Subcutaneous abdominal adipose tissue (tissue), 5 donors: ENCODE results near the gene OSBPL7.

Experiments used
- H3K27ac ChIP-seq: one replicate; pipeline ENCODE4 v1.7.0; 2013; ENCODE audit warnings: low read depth, mild to moderate bottlenecking, inconsistent platforms, low read length, moderate library complexity
- H3K27me3 ChIP-seq, 5 donors: one replicate each; pipeline ENCODE4 v1.7.0; 2013; ENCODE audit warnings: low read length in 5 of 5, inconsistent platforms in 1 of 5; ENCODE audit not compliant: control insufficient read depth in 5 of 5, insufficient read depth in 4 of 5
- H3K36me3 ChIP-seq, 5 donors: one replicate each; pipeline ENCODE4 v1.7.0; 2013; ENCODE audit warnings: low read length in 5 of 5; ENCODE audit not compliant: control insufficient read depth in 5 of 5, insufficient read depth in 5 of 5
- H3K4me1 ChIP-seq, 5 donors: one replicate each; pipeline ENCODE4 v1.7.0; 2013; ENCODE audit warnings: low read length in 5 of 5, mild to moderate bottlenecking in 3 of 5, moderate library complexity in 1 of 5; ENCODE audit not compliant: control insufficient read depth in 5 of 5, insufficient read depth in 5 of 5
- H3K4me3 ChIP-seq, 5 donors: one replicate each; pipeline ENCODE4 v1.7.0; 2013; ENCODE audit warnings: low read length in 5 of 5, low read depth in 1 of 5
- H3K9ac ChIP-seq, 5 donors: one replicate each; pipeline ENCODE4 v1.7.0; 2013; ENCODE audit warnings: low read length in 5 of 5, mild to moderate bottlenecking in 4 of 5, moderate library complexity in 3 of 5
- H3K9me3 ChIP-seq, 5 donors: one replicate each; pipeline ENCODE4 v1.7.0; 2013; ENCODE audit warnings: low read length in 5 of 5; ENCODE audit not compliant: control insufficient read depth in 5 of 5
- donor health status: healthy.
- donor health status: healthy.
- donor health status: healthy.
- donor health status: healthy.
- donor health status: healthy.

The OSBPL7 gene

DNA sequence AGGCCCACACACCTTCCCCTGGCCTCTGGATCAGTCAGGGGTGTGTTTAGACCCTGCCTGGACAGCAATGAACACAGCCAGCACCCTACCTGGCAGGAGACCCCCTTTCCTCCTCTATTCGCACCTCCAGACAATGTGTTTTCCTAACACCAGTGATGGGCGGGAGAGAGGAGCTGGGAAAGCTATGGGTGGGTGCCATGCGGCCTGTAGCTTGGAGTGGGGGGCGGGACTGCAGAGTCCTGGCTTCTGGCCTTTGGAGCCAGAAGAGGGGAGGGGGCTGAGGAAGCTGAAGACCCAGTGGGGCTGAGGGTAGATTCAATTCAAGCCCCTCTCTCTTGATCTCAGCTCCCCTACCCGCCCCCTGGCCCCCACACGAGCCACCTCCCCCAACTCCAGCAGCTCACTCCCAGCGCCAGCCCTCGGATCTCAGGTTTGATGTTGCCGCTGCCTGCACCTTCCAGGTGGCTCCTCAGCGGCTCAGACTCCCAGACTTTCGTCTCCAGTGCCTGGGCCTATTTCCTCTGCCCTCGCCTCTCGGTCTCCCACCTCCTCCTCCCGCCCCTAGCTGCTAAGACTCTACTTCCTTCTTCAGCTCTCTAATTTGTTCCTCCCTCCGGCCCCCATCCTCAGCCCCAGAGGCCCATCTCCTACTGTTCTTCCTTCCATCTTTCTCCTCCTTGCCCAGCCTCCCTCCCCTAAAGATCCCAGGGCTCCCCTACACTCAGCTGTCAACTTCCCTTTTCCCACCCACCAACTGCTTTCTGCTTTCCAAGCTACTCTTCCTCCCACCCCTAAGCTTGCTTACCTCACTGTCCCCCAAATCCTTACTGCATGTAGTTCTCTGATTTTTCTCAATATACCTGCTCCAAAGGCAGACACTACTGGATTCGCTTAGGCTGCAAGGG is 36.2 kb upstream of the OSBPL7 start:
- no peak overlapping the region for H3K9ac ChIP-seq
- H3K36me3 ChIP-seq, result no peaks in the 10 kb centered on the region
- H3K4me1 ChIP-seq, result peaks cover 0 to 15% (median 2%) of the 10 kb centered on the region in 5 donors
- no peaks in the 10 kb centered on the region for H3K9me3 ChIP-seq
- H3K27ac ChIP-seq, result no peak overlapping the region
- H3K27me3 ChIP-seq, result peaks cover 14 to 52% (median 32%) of the 10 kb centered on the region in 5 donors
- H3K4me3 ChIP-seq, result no peak overlapping the region

DNA sequence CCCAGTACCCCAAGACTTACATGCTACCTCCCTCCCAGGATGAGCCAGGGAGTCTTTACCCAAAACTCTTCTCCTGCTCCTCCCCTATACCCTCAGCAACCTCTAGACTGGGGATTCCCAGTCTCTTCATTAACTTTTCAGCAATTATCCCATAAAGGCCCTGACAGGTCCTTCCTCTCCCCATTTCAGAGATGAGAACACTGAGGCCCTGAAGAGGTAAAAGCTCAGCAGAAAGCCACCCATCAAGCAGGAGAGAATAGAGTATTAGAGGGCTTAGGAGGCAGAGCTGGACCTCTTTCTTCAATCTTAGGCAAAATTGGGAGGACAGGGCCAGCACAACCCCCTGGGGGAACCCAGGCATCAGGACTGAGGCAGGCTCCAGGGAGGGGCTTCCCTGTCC is 35.2 kb upstream of the OSBPL7 start:
- no peaks in the 10 kb centered on the region for H3K36me3 ChIP-seq
- peaks cover 23 to 62% (median 37%) of the 10 kb centered on the region in 5 donors for H3K27me3 ChIP-seq
- H3K9ac ChIP-seq, result no peak overlapping the region
- no peaks in the 10 kb centered on the region for H3K9me3 ChIP-seq
- H3K4me3 ChIP-seq, result no peak overlapping the region
- H3K27ac ChIP-seq, result no peak overlapping the region
- peaks cover 0 to 15% (median 2%) of the 10 kb centered on the region in 5 donors for H3K4me1 ChIP-seq

DNA sequence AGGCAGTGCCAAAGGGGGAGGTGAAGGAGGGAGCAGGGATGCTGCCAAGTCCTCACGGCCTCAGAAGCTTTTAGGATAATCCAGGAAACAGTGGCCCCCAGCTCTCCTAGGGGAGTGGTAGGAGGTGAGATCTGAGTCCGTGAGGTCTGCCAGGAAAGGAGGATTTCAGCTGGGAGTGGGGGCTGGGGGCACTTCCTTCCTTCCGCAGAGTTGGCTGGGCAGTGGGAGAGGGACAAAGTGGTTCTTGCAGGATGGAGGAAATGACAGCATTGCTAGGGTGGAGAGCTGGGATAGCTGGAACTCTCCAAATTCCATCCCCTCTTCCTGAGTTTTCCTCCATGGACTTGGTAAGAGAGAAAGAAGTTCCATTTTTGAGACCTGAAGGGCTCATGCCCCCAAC is 34.1 kb upstream of the OSBPL7 start:
- no peak overlapping the region for H3K4me3 ChIP-seq
- H3K27ac ChIP-seq, result no peak overlapping the region
- no peaks in the 10 kb centered on the region for H3K36me3 ChIP-seq
- peaks cover 25 to 64% (median 41%) of the 10 kb centered on the region in 5 donors for H3K27me3 ChIP-seq
- H3K4me1 ChIP-seq, result peaks cover 0 to 22% (median 10%) of the 10 kb centered on the region in 5 donors
- H3K9me3 ChIP-seq, result no peaks in the 10 kb centered on the region
- H3K9ac ChIP-seq, result no peak overlapping the region

DNA sequence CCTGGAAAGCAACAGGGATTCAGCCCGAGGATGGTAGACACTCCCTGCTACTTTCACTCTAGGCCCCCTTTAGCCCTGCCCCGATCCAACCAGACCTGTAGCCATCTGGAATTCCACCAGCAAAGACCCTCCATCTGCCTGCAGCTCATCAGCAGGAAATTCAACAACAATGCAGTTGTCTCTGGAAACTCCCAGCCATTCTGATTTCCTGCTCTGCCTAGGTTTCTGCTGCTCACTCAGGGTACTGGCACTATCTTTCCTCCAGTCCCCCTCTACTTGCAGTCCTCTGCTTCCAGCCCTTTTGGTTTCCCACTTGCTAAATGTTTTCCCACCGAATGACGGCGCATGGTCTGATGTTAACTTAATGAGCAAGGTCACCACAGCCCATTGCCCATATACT is 32.0 kb upstream of the OSBPL7 start:
- Histone ChIP-seq H3K4me1 (peaks cover 0 to 26% (median 13%) of the 10 kb centered on the region in 5 donors), H3K9me3 (no peaks in the 10 kb centered on the region), H3K27ac (no peak overlapping the region), H3K27me3 (peaks cover 30 to 72% (median 62%) of the 10 kb centered on the region in 5 donors), H3K4me3 (no peak overlapping the region), H3K9ac (no peak overlapping the region), H3K36me3 (no peaks in the 10 kb centered on the region)

DNA sequence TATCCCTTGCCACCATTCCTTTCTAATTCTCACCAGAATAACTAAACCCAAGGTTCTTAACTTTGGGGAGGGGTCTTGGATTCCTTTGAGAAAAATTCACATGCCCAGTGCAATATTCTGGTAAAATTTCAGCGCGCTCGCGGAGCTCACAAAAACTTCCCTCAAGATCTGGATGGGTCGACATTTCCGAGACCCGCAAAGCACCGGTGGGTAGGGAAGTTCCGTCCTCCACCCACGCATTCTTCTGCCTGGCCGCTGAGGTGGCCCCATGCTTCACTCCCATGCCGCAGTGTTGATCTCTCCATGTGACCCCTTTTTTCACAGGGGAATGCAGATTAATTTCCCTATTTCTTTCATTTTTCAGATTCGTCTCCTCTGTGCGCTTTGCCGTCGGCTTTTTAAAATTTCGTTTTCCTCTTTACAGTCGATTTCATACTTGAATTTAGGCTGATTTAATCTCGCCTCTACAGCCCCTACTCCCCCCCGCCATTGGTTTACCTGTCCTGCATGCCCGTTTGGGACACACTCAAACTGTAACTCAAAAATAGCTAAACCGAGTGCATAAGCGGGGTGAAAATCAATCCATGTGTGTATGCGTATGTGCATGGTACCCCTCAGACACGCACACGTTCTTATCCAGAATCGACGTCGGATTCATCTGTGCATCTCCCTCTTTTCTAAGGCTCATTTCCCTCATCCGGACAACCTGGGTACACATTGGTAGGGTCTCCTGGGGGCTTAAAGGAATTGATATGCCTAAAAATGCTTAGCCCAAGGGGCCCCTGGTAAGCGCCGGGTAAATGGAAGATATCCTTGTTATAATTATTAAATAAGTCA is 30.7 kb upstream of the OSBPL7 start:
- no peaks in the 10 kb centered on the region for H3K36me3 ChIP-seq

DNA sequence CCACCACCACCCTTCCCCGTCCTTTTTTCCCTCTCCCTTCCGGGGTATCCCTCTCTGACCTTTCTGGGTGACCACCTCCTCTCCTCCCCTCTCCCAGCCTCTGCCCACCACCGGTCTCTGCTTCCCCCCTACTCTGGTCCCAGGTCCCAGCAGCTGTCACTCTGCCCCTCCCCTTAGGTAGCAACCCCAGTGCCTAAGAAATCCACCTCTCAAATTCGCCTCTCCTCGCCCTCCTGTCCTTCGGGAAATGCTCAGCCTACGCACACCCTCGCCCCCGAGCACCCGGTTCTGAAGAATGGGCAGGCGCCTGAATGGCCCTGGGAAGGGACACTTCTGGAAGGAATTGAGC is 30.1 kb upstream of the OSBPL7 start:
- no peak overlapping the region for H3K9ac ChIP-seq
- H3K27me3 ChIP-seq, result peaks cover 48 to 80% (median 77%) of the 10 kb centered on the region in 5 donors
- H3K9me3 ChIP-seq, result no peaks in the 10 kb centered on the region
- H3K4me3 ChIP-seq, result no peak overlapping the region
- H3K4me1 ChIP-seq, result peaks cover 0 to 32% (median 20%) of the 10 kb centered on the region in 5 donors
- H3K36me3 ChIP-seq, result no peaks in the 10 kb centered on the region
- no peak overlapping the region for H3K27ac ChIP-seq

More for the DNA sequence above, 30.7 kb upstream of the OSBPL7 start:
- Histone ChIP-seq H3K4me3 (no peak overlapping the region), H3K4me1 (peaks cover 0 to 28% (median 18%) of the 10 kb centered on the region in 5 donors), H3K27me3 (peaks cover 43 to 79% (median 72%) of the 10 kb centered on the region in 5 donors), H3K9ac (no peak overlapping the region), H3K9me3 (no peaks in the 10 kb centered on the region), H3K27ac (no peak overlapping the region)

DNA sequence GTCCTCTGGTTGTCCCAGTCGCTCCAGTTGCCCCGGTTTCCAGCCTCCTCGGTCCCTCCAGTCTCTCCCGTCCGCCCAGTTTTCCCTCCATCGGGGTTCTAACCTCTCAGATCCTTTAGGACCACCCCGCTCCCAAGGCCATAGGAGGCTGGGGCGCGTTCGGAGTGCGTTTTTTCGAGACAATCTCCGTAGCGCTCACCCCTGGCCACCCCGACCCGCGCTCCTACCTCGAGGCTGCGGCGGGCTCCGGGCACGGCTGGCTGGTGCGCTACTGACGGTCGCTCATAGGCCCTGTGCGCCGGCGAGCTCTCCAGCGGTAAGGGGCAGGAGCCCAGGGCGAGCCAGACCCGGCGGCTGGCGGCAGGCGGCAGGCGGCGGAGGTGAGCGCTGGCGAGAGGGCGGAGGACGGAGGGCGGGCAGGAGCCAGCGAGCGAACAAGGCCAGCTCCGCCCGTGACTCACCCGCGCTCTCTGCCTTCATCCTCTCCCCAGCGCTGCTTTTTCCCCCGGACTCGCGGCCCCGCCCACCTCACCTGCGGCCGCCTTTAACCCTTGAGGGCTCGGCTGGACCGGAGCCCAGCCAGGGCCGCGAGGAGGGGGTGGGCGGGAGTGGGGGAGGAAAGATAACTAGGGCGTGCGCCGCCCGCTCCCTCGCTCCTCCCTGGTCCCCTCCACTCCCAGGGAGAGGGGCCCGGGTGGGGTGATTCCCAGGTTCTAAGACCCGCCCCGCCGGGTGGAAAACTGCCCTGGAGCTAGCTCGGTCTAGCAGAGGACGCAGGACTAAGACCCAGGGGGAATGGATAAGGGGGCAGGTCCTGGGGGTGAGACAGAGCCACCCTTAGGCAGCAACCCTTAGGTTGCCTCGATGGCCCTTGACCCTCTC is 29.3 kb upstream of the OSBPL7 start, which contains the start of gene SP6:
Gene SP6, minus strand, starts transcription at position 472 of the 882 bp plus-strand sequence. CDS start 2,734 bp downstream, outside the sequence.
- Histone ChIP-seq H3K4me3 (peak within 1 kb of the TSS in 3 of 5 donors; percentile 24 to 45 (median 37)), H3K4me1 (peaks cover 0 to 24% (median 19%) of the 10 kb centered on the region in 5 donors), H3K27me3 (peaks cover 52 to 86% (median 78%) of the 10 kb centered on the region in 5 donors), H3K27ac (no peak within 1 kb of the TSS), H3K36me3 (no peaks in the 10 kb centered on the region), H3K9me3 (no peaks in the 10 kb centered on the region), H3K9ac (peak within 1 kb of the TSS in 2 of 5 donors; percentile 11 to 53)

DNA sequence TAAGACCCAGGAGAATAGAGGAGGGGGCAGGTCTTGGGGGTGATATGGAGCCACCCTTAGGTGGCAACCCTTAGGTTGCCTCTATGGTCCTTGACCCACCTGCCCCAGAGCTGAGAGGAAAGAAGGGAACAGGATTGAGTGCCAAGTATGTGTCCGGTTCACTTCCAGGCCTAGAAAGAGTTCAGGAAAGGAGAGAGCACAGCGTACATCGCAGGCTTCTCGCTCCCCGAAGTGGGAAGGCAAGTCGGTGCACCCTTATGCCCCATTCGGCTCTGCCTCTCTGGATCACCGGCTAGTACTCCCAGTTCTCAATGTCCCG is 28.7 kb upstream of the OSBPL7 start:
- Histone ChIP-seq H3K4me3 (peak overlapping the region in 2 of 5 donors; percentile 37 to 45), H3K9me3 (no peaks in the 10 kb centered on the region), H3K27me3 (peaks cover 52 to 87% (median 75%) of the 10 kb centered on the region in 5 donors)

DNA sequence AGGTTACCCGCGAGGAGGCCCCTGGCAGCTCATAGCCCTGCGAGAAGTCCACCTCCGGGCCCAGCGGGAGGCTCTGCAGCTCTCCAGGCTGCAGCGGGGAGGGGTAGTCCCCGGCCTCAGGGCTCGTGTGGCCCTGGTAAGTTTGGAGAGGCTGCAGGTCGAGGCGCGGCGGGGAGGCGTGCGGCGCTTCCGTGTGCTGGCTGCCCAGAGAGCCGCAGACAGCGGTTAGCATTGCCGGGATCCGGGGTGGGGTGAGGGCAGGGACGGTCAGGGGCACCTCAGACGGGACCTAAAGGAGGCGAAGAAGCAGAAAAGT is 26.6 kb upstream of the OSBPL7 start:
- H3K9me3 ChIP-seq, result no peaks in the 10 kb centered on the region
- H3K4me3 ChIP-seq, result no peak overlapping the region
- H3K4me1 ChIP-seq, result peaks cover 0 to 18% (median 15%) of the 10 kb centered on the region in 5 donors
- no peak overlapping the region for H3K27ac ChIP-seq
- no peak overlapping the region for H3K9ac ChIP-seq
- peaks cover 36 to 68% (median 59%) of the 10 kb centered on the region in 5 donors for H3K27me3 ChIP-seq
- no peaks in the 10 kb centered on the region for H3K36me3 ChIP-seq

More for the DNA sequence above, 28.7 kb upstream of the OSBPL7 start:
- Histone ChIP-seq H3K27ac (no peak overlapping the region), H3K9ac (peak overlapping the region in 2 of 5 donors; percentile 11 to 53), H3K4me1 (peaks cover 0 to 18% (median 15%) of the 10 kb centered on the region in 5 donors), H3K36me3 (no peaks in the 10 kb centered on the region)
